Body of pancreas (tissue), 4 donors: ENCODE results near the gene RBM4B. TPM values are rescaled to one million over a fixed set of nuclear protein-coding genes. Genes with fewer than 3 reads are reported as not detected.

Source experiments
- ATAC-seq: fragments of 150-250 bp; one replicate; pipeline ENCODE4 v1.9.1; 2016
- DNase-seq, 4 donors: peaks; one replicate each; pipeline ENCODE4 v3.0.0-alpha.2; 2019
- H3K27ac ChIP-seq, 4 donors: fragments of 200-600 bp; sonication (generic); 1 replicate in 3 of 4; 2 replicates in 1 of 4; pipeline versions ENCODE4 v1.5.1 to v1.6.1; 2016 to 2019; ENCODE audit warnings: mild to moderate bottlenecking in 1 of 4, mixed read lengths in 1 of 4, moderate library complexity in 1 of 4
- H3K27me3 ChIP-seq, 2 donors: fragments of 200-600 bp; sonication (generic); one replicate each; pipeline ENCODE4 v1.6.0; 2016; ENCODE audit warnings: mild to moderate bottlenecking in 1 of 2
- H3K36me3 ChIP-seq, 2 donors: fragments of 200-600 bp; sonication (generic); replicated peaks in 1 of 2; 2 replicates each; pipeline ENCODE4 v1.5.1; 2016; ENCODE audit warnings: low read depth in 2 of 2; ENCODE audit not compliant: insufficient read depth in 1 of 2
- H3K4me1 ChIP-seq: fragments of 200-600 bp; sonication (generic); one replicate; pipeline ENCODE4 v1.6.0; 2016
- H3K4me3 ChIP-seq, 2 donors: fragments of 200-600 bp; sonication (generic); 1 replicate in 1 of 2; 2 replicates in 1 of 2; pipeline ENCODE4 v1.5.1; 2016 to 2019
- H3K9me3 ChIP-seq, 3 donors: fragments of 200-600 bp; sonication (generic); 1 replicate in 2 of 3; 2 replicates in 1 of 3; pipeline ENCODE4 v1.5.1; 2016
- CTCF ChIP-seq, 7 experiments: fragments of 450-650 bp in 4 of 7; fragments of 200-600 bp in 3 of 7; sonication (generic) in 3 of 7; IDR thresholded peaks; one replicate each; pipeline ENCODE4 v1.5.1; 2016 to 2019; ENCODE audit warnings: antibody characterized with exemption in 7 of 7
- POLR2A ChIP-seq, 3 donors: fragments of 450-650 bp; IDR thresholded peaks; one replicate each; pipeline ENCODE4 v1.6.1; 2016; ENCODE audit warnings: antibody characterized with exemption in 3 of 3, mild to moderate bottlenecking in 2 of 3
- WGBS, 2 donors: methylation state at CpG; one replicate each; pipeline ENCODE4 v1.1.5; 2017; 5-methylcytosine and 5-hydroxymethylcytosine counted together
- intact Hi-C: fragments of 100-400 bp; cut with DNase I; formaldehyde crosslinking; loops from one replicate; pipeline ENCODE4 v1.15.1; 2023
- total RNA-seq, 2 donors: library from RNA; depleted of rRNA; stranded (reverse); fragments of >200 nt; gene quantifications; one replicate each; pipeline ENCODE4 v1.1.0, GENCODE V29; 2016

The RBM4B gene
- total RNA-seq, 2 donors from 2014 or later: 13.2 to 22.6 TPM

- intact Hi-C loops: no loop called here
- no peak overlapping the region for H3K4me3 ChIP-seq
- no peak for ATAC-seq
- WGBS, 2 donors: 95 to 97% methylated on average over 24 to 26 of the region's 26 CpGs
- H3K9me3 ChIP-seq: no peaks in the 10 kb centered on the region
- no peaks in the 10 kb centered on the region for H3K27me3 ChIP-seq
- H3K4me1 ChIP-seq: no peaks in the 10 kb centered on the region
- TF ChIP-seq CTCF (IDR thresholded peaks at IDR 0.05) (no peak), POLR2A (IDR thresholded peaks at IDR 0.05) (no peak)
- no peak overlapping the region for H3K27ac ChIP-seq
- no peak for DNase-seq
- peaks cover 0 to 9% of the 10 kb centered on the region in 2 donors for H3K36me3 ChIP-seq
Observed at GRCh38 chr11:66707486-66707885, 29.8 kb upstream of the RBM4B start.

DNA sequence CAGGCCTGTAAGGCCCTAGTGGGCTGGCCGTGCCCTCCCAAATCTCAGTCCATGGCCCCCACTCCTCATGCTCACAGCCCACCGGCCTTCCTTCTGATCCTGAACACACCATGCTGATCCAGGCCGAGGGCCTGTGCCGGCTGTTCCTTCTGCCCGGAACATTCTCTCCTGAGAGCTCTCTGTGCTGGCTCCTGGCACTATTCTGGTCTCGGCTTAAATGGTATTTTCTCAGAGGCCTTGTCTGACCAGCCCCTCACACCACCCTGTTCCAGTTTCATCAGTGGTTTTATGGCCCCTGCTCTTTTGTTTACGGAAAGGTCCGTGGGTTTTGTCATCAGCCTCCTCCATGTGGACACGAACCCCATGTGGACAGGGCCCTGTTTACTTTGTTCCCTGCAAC is 29.3 kb upstream of the RBM4B start:
- Histone ChIP-seq H3K27me3 (no peaks in the 10 kb centered on the region), H3K4me1 (no peaks in the 10 kb centered on the region), H3K36me3 (peaks cover 0 to 9% of the 10 kb centered on the region in 2 donors), H3K9me3 (no peaks in the 10 kb centered on the region), H3K4me3 (no peak overlapping the region), H3K27ac (no peak overlapping the region)
- DNase-seq: no peak
- intact Hi-C loops: no loop called here
- TF ChIP-seq POLR2A (IDR thresholded peaks at IDR 0.05) (no peak), CTCF (IDR thresholded peaks at IDR 0.05) (no peak)
- no peak for ATAC-seq
- WGBS, 2 donors: 90 to 91% methylated on average over 9 of the region's 9 CpGs

- Histone ChIP-seq H3K9me3 (no peaks in the 10 kb centered on the region), H3K27ac (no peak overlapping the region), H3K27me3 (no peaks in the 10 kb centered on the region), H3K4me3 (no peak overlapping the region), H3K36me3 (peaks cover 0 to 8% of the 10 kb centered on the region in 2 donors), H3K4me1 (no peaks in the 10 kb centered on the region)
- intact Hi-C loops: no loop called here
- ATAC-seq (no peak), DNase-seq (no peak)
- 93 to 96% methylated on average over 26 of the region's 26 CpGs for WGBS, 2 donors
- TF ChIP-seq POLR2A (IDR thresholded peaks at IDR 0.05): no peak
- no peak for TF ChIP-seq CTCF (IDR thresholded peaks at IDR 0.05)
Observed at GRCh38 chr11:66705587-66706335, 28.1 kb upstream of the RBM4B start.

GRCh38 chr11:66704659-66705360 is 27.1 kb upstream of the RBM4B start:
- Histone ChIP-seq H3K36me3 (peaks cover 0 to 5% of the 10 kb centered on the region in 2 donors), H3K9me3 (no peaks in the 10 kb centered on the region), H3K4me3 (no peak overlapping the region), H3K27me3 (no peaks in the 10 kb centered on the region), H3K27ac (no peak overlapping the region), H3K4me1 (no peaks in the 10 kb centered on the region)
- no peak for ATAC-seq
- DNase-seq: no peak
- WGBS, 2 donors: 92 to 93% methylated on average over 3 to 41 of the region's 46 CpGs
- intact Hi-C loops: no loop called here
- TF ChIP-seq POLR2A (IDR thresholded peaks at IDR 0.05): no peak
- no peak for TF ChIP-seq CTCF (IDR thresholded peaks at IDR 0.05)
